ENCODE measurements around the gene COPB2. TPM values are rescaled to one million over a fixed set of nuclear protein-coding genes. Genes with fewer than 3 reads are reported as not detected.

The COPB2 gene
- total and polyA plus RNA-seq, 2 of the 4 experiments (the other 2 are of a cell fraction): 179 to 363 TPM

DNA sequence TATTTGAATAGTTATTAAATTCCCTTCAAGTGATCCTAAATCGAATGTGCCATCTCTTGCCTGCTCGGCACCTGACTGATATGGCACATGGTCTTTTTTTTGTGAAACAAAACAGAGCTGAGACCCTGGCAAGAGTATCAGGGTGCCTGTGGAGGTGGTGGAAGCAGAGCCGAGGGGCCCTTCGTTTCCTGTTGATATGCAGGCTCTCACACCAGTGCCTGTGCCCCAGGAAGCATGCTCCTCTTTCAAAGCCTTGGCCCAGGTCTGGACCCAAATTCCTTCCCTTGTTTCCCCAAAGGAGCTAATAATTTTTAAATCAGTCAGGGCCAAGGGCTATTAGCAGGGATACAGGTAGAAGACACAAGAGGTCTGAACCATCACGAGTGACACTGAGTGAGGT is 67.1 kb downstream of the COPB2 start:
- Histone ChIP-seq H2BK20ac (ENCODE audit: low read depth, low read length) (no peak overlapping the region), H3K4me2 (ENCODE audit: low read depth, low read length) (no peak overlapping the region), H3K9me1 (ENCODE audit: insufficient read depth, low read length) (no peaks in the 10 kb centered on the region), H4K20me1 (ENCODE audit: insufficient read depth, low read length) (no peaks in the 10 kb centered on the region), H3K14ac (replicated peaks; ENCODE audit: low read depth, low read length) (no peak overlapping the region), H3K9me3 (ENCODE audit: control insufficient read depth, insufficient read depth, low read length) (no peaks in the 10 kb centered on the region), H4K91ac (ENCODE audit: insufficient read depth, low read depth, low read length) (no peak overlapping the region), H4K5ac (ENCODE audit: low read depth, low read length) (no peak overlapping the region), H2AK9ac (replicated peaks; ENCODE audit: low read depth, low read length, poor library complexity) (no peak overlapping the region), H3K18ac (ENCODE audit: low read depth, low read length) (no peak overlapping the region), H3K9ac (ENCODE audit: low read depth, low read length) (no peak overlapping the region), H3K4ac (ENCODE audit: low read depth, low read length) (no peak overlapping the region), H2BK5ac (ENCODE audit: low read depth, low read length, poor library complexity, severe bottlenecking) (no peak overlapping the region), H2AFZ (replicated peaks; ENCODE audit: low read length, poor library complexity) (no peak overlapping the region), H3K27me3 (ENCODE audit: control insufficient read depth, insufficient read depth, low read length) (peaks cover 3% of the 10 kb centered on the region), H3K4me3 (ENCODE audit: insufficient read depth, low read depth, low read length) (no peak overlapping the region), H2BK120ac (ENCODE audit: low read depth, low read length) (no peak overlapping the region; the same call in 1 of the 2 replicates), H2BK15ac (ENCODE audit: low read depth, low read length) (no peak overlapping the region), H3K27ac (ENCODE audit: insufficient read depth, low read length) (no peak overlapping the region), H3K36me3 (ENCODE audit: control insufficient read depth, insufficient read depth, low read length) (no peaks in the 10 kb centered on the region), H3K79me1 (ENCODE audit: low read depth in 1 of 2, low read length in 2 of 2) (no peaks in the 10 kb centered on the region), H4K8ac (ENCODE audit: low read depth in 2 of 2, low read length in 2 of 2) (no peak overlapping the region), H2AK5ac (ENCODE audit: low read depth, low read length) (no peak overlapping the region), H3K4me1 (ENCODE audit: control insufficient read depth, insufficient read depth, low read length) (no peaks in the 10 kb centered on the region), H3K23ac (ENCODE audit: low read depth, low read length) (no peak overlapping the region), H3K56ac (ENCODE audit: extremely low read depth, insufficient read depth, low read length) (no peak overlapping the region)
- CTCF ChIA-PET: interaction anchor here (0.9 kb wide), 1 partner anchor 210 kb away, joined by 3 read pairs; no protein-coding TSS in a partner anchor
- no TSS peak for BruUV-seq (replicated peaks)
- no peak for TF ChIP-seq MXI1 (IDR thresholded peaks at IDR 0.05; ENCODE audit: borderline replicate concordance, low read depth, low read length)
- TF ChIP-seq POLR2A (IDR thresholded peaks at IDR 0.05; ENCODE audit: low read depth, low read length): no peak
- TF ChIP-seq RFX5 (IDR thresholded peaks at IDR 0.05; ENCODE audit: low read depth, low read length): no peak
- no peak for TF ChIP-seq SMC3 (IDR thresholded peaks at IDR 0.05; ENCODE audit: low read depth, low read length)
- TF ChIP-seq RAD21 (IDR thresholded peaks at IDR 0.05; ENCODE audit: low read length): no peak
- no peak for TF ChIP-seq CHD1 (IDR thresholded peaks at IDR 0.05; ENCODE audit: low read depth, low read length)
- TF ChIP-seq NFE2L2 (IDR thresholded peaks at IDR 0.05; ENCODE audit: low read depth, low read length): no peak
- TF ChIP-seq, protein P1, sequence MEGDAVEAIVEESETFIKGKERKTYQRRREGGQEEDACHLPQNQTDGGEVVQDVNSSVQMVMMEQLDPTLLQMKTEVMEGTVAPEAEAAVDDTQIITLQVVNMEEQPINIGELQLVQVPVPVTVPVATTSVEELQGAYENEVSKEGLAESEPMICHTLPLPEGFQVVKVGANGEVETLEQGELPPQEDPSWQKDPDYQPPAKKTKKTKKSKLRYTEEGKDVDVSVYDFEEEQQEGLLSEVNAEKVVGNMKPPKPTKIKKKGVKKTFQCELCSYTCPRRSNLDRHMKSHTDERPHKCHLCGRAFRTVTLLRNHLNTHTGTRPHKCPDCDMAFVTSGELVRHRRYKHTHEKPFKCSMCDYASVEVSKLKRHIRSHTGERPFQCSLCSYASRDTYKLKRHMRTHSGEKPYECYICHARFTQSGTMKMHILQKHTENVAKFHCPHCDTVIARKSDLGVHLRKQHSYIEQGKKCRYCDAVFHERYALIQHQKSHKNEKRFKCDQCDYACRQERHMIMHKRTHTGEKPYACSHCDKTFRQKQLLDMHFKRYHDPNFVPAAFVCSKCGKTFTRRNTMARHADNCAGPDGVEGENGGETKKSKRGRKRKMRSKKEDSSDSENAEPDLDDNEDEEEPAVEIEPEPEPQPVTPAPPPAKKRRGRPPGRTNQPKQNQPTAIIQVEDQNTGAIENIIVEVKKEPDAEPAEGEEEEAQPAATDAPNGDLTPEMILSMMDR (conservative IDR thresholded peaks at IDR 0.05; ENCODE audit: low read depth, low read length): no peak
- TF ChIP-seq FOS (IDR thresholded peaks at IDR 0.05; ENCODE audit: low read depth, low read length): no peak
- TF ChIP-seq, protein P2, sequence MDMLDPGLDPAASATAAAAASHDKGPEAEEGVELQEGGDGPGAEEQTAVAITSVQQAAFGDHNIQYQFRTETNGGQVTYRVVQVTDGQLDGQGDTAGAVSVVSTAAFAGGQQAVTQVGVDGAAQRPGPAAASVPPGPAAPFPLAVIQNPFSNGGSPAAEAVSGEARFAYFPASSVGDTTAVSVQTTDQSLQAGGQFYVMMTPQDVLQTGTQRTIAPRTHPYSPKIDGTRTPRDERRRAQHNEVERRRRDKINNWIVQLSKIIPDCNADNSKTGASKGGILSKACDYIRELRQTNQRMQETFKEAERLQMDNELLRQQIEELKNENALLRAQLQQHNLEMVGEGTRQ (IDR thresholded peaks at IDR 0.05; ENCODE audit: low read depth, low read length): no peak
- no peak for TF ChIP-seq RCOR1 (IDR thresholded peaks at IDR 0.05; ENCODE audit: insufficient replicate concordance, low read length)
- no peak for TF ChIP-seq MAZ (IDR thresholded peaks at IDR 0.05; ENCODE audit: borderline replicate concordance, low read depth, low read length)
- no peak for ATAC-seq (ENCODE audit: low read depth)
- POLR2A ChIA-PET (ENCODE audit: unreplicated experiment): no interaction called here
- in situ Hi-C loops (cut with MboI; ENCODE audit: low sequenced_read_pairs) (no loop called here), intact Hi-C loops (cut with micrococcal nuclease) (loop anchor here (10.0 kb wide), 2 partner anchors 78 to 628 kb away; no protein-coding TSS in a partner anchor), dilution Hi-C loops (cut with HindIII; ENCODE audit: low sequenced_read_pairs, unreplicated experiment) (no loop called here)
- WGBS, 2 experiments (ENCODE audit: extremely low coverage in 2 of 2, insufficient read length in 1 of 2): 92% methylated on average over 2 of the region's 5 CpGs; no CpG with 5 or more reads in 1 of the 2 experiments
- no peak for DNase-seq
